ENCODE data around the gene PPIF. TPM values are rescaled to one million over a fixed set of nuclear protein-coding genes. Genes with fewer than 3 reads are reported as not detected.
A peak's percentile ranks its signal among the peaks of the same experiment; 100 is the strongest.

The PPIF gene
- total RNA-seq, 1 experiment from 2014 or later: 59.0 TPM

DNA sequence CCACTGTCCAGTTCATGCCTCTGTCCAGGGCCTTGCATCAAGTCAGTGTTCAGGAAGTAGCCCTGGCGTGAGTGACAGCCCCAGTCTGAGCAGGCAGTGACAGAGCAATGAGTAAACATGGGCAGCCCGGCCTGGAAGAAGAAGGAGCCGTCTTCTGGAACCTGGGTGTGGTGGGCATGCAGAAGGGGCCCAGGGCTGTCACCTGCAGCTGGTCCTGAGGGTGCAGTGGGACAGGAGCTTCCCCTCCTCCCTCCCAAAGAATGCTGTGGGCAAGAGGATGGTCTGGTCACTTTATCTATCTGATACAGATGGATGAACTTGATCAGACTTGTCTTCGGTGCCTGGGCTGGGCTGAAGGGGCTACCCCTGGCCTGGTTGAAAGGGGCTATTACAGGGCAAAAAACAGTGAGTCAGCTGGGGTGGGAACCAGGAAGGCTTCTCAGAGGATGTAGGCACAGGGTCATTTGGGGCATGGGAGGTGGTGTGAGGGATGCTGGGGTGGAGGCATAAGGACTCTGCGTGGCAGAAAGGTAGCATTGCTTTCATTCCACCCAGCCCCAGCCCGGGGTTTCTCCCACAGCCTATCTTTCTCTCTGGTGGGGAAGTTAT is 42.7 kb upstream of the PPIF start:
- Histone ChIP-seq H3K4me1 (ENCODE audit: control insufficient read depth, insufficient read depth, low read length) (no peaks in the 10 kb centered on the region), H3K9me3 (ENCODE audit: control insufficient read depth, insufficient read depth, low read depth, low read length) (no peaks in the 10 kb centered on the region), H3K27ac (ENCODE audit: low read length) (no peak overlapping the region), H3K27me3 (ENCODE audit: control insufficient read depth, insufficient read depth, low read length) (no peaks in the 10 kb centered on the region), H3K4me3 (ENCODE audit: low read depth in 2 of 2, low read length in 2 of 2) (no peak overlapping the region), H3K36me3 (ENCODE audit: control insufficient read depth, insufficient read depth, low read length) (0 out of 2 replicates have a peak, but pooled peaks cover 2% of the 10 kb centered on the region)
- intact Hi-C loops (cut with micrococcal nuclease; ENCODE audit: unreplicated experiment): no loop called here
- in situ Hi-C loops (cut with HindIII; ENCODE audit: low pct_unique_long_range_greater_than_20kb, low sequenced_read_pairs): no loop called here
- ATAC-seq: peak; percentile 27; the same call in 1 of the 2 replicates
- BruUV-seq (replicated peaks): no TSS peak
- ChIA-PET POLR2A (no interaction called here), CTCF (no interaction called here)
- no peak for DNase-seq (ENCODE audit: low read depth, low spot score)
- TF ChIP-seq POLR2AphosphoS5 (IDR thresholded peaks at IDR 0.05; ENCODE audit: low read depth, low read length) (no peak), TCF7L2 (IDR thresholded peaks at IDR 0.05; ENCODE audit: low read depth, low read length) (no peak)
- TF ChIP-seq, protein P1, sequence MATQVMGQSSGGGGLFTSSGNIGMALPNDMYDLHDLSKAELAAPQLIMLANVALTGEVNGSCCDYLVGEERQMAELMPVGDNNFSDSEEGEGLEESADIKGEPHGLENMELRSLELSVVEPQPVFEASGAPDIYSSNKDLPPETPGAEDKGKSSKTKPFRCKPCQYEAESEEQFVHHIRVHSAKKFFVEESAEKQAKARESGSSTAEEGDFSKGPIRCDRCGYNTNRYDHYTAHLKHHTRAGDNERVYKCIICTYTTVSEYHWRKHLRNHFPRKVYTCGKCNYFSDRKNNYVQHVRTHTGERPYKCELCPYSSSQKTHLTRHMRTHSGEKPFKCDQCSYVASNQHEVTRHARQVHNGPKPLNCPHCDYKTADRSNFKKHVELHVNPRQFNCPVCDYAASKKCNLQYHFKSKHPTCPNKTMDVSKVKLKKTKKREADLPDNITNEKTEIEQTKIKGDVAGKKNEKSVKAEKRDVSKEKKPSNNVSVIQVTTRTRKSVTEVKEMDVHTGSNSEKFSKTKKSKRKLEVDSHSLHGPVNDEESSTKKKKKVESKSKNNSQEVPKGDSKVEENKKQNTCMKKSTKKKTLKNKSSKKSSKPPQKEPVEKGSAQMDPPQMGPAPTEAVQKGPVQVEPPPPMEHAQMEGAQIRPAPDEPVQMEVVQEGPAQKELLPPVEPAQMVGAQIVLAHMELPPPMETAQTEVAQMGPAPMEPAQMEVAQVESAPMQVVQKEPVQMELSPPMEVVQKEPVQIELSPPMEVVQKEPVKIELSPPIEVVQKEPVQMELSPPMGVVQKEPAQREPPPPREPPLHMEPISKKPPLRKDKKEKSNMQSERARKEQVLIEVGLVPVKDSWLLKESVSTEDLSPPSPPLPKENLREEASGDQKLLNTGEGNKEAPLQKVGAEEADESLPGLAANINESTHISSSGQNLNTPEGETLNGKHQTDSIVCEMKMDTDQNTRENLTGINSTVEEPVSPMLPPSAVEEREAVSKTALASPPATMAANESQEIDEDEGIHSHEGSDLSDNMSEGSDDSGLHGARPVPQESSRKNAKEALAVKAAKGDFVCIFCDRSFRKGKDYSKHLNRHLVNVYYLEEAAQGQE (IDR thresholded peaks at IDR 0.05; ENCODE audit: insufficient read depth in 1 of 2, low read depth in 2 of 2, low read length in 1 of 2): no peak
- TF ChIP-seq, protein P2, sequence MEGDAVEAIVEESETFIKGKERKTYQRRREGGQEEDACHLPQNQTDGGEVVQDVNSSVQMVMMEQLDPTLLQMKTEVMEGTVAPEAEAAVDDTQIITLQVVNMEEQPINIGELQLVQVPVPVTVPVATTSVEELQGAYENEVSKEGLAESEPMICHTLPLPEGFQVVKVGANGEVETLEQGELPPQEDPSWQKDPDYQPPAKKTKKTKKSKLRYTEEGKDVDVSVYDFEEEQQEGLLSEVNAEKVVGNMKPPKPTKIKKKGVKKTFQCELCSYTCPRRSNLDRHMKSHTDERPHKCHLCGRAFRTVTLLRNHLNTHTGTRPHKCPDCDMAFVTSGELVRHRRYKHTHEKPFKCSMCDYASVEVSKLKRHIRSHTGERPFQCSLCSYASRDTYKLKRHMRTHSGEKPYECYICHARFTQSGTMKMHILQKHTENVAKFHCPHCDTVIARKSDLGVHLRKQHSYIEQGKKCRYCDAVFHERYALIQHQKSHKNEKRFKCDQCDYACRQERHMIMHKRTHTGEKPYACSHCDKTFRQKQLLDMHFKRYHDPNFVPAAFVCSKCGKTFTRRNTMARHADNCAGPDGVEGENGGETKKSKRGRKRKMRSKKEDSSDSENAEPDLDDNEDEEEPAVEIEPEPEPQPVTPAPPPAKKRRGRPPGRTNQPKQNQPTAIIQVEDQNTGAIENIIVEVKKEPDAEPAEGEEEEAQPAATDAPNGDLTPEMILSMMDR (IDR thresholded peaks at IDR 0.05): no peak

DNA sequence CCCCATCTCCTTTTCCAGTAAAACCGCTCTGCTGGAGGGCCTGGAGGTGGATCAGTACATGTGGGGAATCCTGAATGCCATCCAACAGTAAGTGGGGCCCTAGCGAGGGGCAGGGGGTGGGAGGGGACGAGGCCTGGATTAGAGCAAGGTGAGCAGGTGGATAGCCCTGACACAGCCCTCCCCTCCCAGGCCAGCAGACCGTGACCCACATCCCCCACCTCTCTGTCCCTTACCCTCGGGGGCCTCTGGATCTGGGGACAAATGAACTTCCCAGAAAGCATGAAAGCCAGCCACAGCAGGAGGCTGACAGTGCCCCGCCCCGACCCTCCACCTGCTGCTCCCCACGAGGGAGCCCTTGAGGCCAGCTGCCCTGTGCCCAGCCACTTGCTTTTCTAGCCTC is 41.8 kb upstream of the PPIF start:
- no peak overlapping the region for H3K27ac ChIP-seq (ENCODE audit: low read length)

More for the DNA sequence above, 41.8 kb upstream of the PPIF start:
- DNase-seq (ENCODE audit: low read depth, low spot score) (no peak), ATAC-seq (no peak)
- BruUV-seq (replicated peaks): no TSS peak
- TF ChIP-seq, protein P1 (IDR thresholded peaks at IDR 0.05; ENCODE audit: insufficient read depth in 1 of 2, low read depth in 2 of 2, low read length in 1 of 2): no peak
- TF ChIP-seq SIN3A (IDR thresholded peaks at IDR 0.05; ENCODE audit: borderline replicate concordance, insufficient read depth, low read depth, low read length) (no peak), POLR2AphosphoS5 (IDR thresholded peaks at IDR 0.05; ENCODE audit: low read depth, low read length) (no peak), TCF7L2 (IDR thresholded peaks at IDR 0.05; ENCODE audit: low read depth, low read length) (no peak)
- TF ChIP-seq, protein P2 (IDR thresholded peaks at IDR 0.05): no peak
- in situ Hi-C loops (cut with HindIII; ENCODE audit: low pct_unique_long_range_greater_than_20kb, low sequenced_read_pairs): no loop called here
- Histone ChIP-seq H3K4me1 (ENCODE audit: control insufficient read depth, insufficient read depth, low read length) (no peaks in the 10 kb centered on the region), H3K36me3 (ENCODE audit: control insufficient read depth, insufficient read depth, low read length) (0 out of 2 replicates have a peak, but pooled peaks cover 2% of the 10 kb centered on the region), H3K4me3 (ENCODE audit: low read depth in 2 of 2, low read length in 2 of 2) (no peak overlapping the region), H3K27me3 (ENCODE audit: control insufficient read depth, insufficient read depth, low read length) (no peaks in the 10 kb centered on the region), H3K9me3 (ENCODE audit: control insufficient read depth, insufficient read depth, low read depth, low read length) (no peaks in the 10 kb centered on the region)
- ChIA-PET CTCF (no interaction called here), POLR2A (no interaction called here)
- intact Hi-C loops (cut with micrococcal nuclease; ENCODE audit: unreplicated experiment): no loop called here

Measured in Panc1 (cell line).